WERI-Rb-1 (cell line): ENCODE measurements around the gene ATP6V0A1.
"Not testable (repeated sequence)": the region's sequence is repeated elsewhere in the genome, so short reads cannot be mapped to it uniquely, and the experiment has no call there.

Experiments used
- DNase-seq: peaks from one replicate; pipeline ENCODE4 v3.0.0-alpha.2; 2020
- H3K27ac ChIP-seq: fragments of 250-450 bp; sonication (Bioruptor Pico); 2 replicates; pipeline ENCODE4 v1.5.1; 2020; ENCODE audit warnings: mild to moderate bottlenecking, moderate library complexity
- H3K27me3 ChIP-seq: fragments of 250-450 bp; sonication (Bioruptor Pico); 2 replicates; pipeline ENCODE4 v1.5.1; 2021; ENCODE audit warnings: mild to moderate bottlenecking, low read depth, moderate library complexity; ENCODE audit not compliant: insufficient read depth, severe bottlenecking
- H3K36me3 ChIP-seq: fragments of 250-450 bp; sonication (Bioruptor Pico); 2 replicates; pipeline ENCODE4 v1.5.1; 2020; ENCODE audit warnings: mild to moderate bottlenecking, moderate library complexity
- H3K4me3 ChIP-seq: 2 replicates; pipeline ENCODE4 v1.5.1; 2011; ENCODE audit warnings: low read depth, mild to moderate bottlenecking, control low read depth, low read length
- H3K9me3 ChIP-seq: fragments of 250-450 bp; sonication (Bioruptor Pico); 2 replicates; pipeline ENCODE4 v1.5.1; 2021; ENCODE audit warnings: mild to moderate bottlenecking, moderate library complexity; ENCODE audit not compliant: severe bottlenecking
- TF ChIP-seq, protein P1 (sequence below): IDR thresholded peaks from 2 replicates; pipeline ENCODE4 v1.5.1; 2011; ENCODE audit warnings: low read depth, mild to moderate bottlenecking, control low read depth, inconsistent platforms, low read length

Gene ATP6V0A1

DNA sequence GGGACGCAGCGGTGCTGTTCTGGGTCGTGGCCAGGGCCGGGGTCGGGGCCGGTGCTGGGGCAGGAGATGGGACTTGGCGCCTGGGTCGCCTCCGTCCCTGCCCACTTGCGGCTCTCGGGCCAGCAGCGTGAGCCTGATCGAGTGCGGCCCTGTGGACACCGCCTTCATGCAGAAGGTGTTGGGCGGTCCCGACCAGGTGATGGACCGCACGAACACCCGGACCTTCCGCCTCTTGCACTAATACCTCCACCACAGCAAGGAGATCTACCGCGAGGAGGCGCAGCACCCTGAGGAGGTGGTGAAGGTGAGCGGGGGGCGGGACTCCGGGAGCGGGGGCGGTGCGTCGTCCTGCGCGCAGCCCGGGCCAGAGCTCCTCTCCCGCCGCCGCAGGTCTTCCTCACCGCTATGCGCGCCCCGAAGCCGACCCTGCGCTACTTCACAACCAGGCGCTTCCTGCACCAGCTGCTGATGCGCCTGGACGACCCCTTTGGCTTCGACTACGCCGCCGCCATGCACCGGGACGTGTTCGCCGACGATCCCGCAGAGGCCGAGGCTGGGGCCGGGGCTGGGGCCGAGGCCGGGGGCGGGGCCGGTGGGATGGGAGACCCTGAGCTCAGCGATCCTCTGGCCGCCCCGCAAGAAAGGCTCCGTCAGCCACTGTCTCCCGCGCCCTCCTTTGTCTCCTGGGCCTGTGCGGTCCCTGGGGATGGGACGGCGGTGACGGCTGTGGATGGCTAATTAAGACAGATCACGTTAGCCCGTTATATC, 89.6 kb downstream of the ATP6V0A1 start:
- no peaks in the 10 kb centered on the region for H3K9me3 ChIP-seq
- no peaks in the 10 kb centered on the region for H3K27me3 ChIP-seq
- H3K4me3 ChIP-seq, result no peak overlapping the region
- TF ChIP-seq, protein P1, sequence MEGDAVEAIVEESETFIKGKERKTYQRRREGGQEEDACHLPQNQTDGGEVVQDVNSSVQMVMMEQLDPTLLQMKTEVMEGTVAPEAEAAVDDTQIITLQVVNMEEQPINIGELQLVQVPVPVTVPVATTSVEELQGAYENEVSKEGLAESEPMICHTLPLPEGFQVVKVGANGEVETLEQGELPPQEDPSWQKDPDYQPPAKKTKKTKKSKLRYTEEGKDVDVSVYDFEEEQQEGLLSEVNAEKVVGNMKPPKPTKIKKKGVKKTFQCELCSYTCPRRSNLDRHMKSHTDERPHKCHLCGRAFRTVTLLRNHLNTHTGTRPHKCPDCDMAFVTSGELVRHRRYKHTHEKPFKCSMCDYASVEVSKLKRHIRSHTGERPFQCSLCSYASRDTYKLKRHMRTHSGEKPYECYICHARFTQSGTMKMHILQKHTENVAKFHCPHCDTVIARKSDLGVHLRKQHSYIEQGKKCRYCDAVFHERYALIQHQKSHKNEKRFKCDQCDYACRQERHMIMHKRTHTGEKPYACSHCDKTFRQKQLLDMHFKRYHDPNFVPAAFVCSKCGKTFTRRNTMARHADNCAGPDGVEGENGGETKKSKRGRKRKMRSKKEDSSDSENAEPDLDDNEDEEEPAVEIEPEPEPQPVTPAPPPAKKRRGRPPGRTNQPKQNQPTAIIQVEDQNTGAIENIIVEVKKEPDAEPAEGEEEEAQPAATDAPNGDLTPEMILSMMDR, result no peak
- no peak overlapping the region for H3K27ac ChIP-seq
- DNase-seq, result no peak
- peaks cover 27% of the 10 kb centered on the region for H3K36me3 ChIP-seq

DNA sequence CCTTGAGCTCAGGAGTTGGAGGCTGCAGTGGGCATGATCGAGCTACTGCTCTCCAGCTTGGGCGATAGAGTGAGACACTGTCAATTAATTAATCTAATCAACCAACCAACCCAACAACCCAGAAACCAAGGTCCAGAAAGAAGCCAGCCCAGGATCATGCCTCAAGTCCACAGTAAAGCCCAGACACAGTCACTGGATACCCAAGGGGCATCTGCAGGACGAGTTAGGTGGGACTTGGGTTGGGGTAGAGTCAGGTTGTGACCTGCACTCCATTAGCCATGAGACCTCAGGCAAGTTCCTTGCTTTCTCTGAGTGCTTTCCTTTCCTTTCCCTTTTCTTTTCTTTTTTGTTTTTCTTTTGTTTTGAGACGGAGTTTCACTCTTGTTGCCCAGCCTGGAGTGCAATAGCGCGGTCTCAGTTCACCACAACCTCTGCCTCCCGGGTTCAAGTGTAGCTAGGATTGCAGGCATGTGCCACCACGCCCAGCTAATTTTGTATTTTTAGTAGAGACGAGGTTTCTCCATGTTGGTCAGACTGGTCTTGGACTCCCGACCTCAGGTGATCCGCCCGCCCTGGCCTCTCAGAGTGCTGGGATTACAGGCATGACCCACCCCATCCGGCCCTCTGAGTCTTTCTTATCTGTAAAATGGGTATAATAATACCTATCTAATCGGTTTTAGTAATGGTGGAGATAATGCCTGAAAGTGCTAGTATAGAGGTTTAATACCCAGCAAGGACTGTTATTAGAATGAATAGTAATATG, 90.5 kb downstream of the ATP6V0A1 start:
- Histone ChIP-seq H3K27ac (no peak overlapping the region), H3K4me3 (no peak overlapping the region)
- no peak for DNase-seq

DNA sequence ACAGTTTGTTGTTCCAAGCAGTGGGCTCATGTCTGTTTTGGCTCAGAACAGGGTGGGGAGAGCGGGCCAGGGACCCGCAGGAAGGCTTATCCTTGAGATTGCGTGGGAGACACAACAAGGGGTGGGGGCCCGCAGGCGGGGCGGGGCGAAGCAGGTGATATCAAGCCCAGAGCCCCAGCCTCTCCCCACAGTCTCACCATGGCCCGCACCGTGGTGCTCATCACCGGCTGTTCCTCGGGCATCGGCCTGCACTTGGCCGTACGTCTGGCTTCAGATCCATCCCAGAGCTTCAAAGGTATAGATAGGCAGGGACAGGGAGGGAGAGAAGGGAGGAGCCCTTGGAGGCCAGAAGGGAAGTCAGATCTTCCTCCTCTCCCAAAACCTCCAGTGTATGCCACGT, 94.1 kb downstream of the ATP6V0A1 start, which contains the start of gene HSD17B1:
Gene HSD17B1, plus strand, starts transcription at position 188 of the 400 bp plus-strand sequence. Its CDS starts 11 bp downstream, at position 199.
- not testable (repeated sequence) for H3K27me3 ChIP-seq, H3K9me3 ChIP-seq, DNase-seq, H3K4me3 ChIP-seq
- H3K36me3 ChIP-seq, result peaks cover 14% of the 10 kb centered on the region
- H3K27ac ChIP-seq, result 0 out of 2 replicates have a peak within 1 kb of the TSS, but pooled peaks have one; percentile 7

More for the DNA sequence above, 90.5 kb downstream of the ATP6V0A1 start:
- TF ChIP-seq, protein P1, result no peak
- H3K27me3 ChIP-seq, result no peaks in the 10 kb centered on the region
- no peaks in the 10 kb centered on the region for H3K9me3 ChIP-seq
- peaks cover 25% of the 10 kb centered on the region for H3K36me3 ChIP-seq

DNA sequence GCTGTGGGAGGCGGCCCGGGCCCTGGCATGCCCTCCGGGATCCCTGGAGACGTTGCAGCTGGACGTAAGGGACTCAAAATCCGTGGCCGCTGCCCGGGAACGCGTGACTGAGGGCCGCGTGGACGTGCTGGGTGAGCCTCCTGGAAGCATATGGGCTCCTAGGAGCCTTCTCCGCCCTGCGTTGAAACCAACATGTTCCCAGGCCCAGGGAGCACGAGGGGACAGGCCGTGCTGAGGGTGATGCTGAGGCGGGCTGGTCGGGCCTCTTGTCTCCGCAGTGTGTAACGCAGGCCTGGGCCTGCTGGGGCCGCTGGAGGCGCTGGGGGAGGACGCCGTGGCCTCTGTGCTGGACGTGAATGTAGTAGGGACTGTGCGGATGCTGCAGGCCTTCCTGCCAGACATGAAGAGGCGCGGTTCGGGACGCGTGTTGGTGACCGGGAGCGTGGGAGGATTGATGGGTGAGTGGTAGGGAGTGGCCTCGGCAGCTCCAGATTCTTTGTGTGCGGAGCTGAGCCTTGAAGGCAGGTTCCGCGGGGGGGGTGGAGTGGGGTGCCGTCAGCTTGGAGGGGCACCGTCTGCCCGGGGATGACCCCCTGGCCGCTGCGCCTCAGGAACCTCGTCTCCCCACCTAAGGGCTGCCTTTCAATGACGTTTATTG, 94.6 kb downstream of the ATP6V0A1 start:
- Histone ChIP-seq H3K27ac (no peak overlapping the region), H3K4me3 (no peak overlapping the region), H3K9me3 (no peaks in the 10 kb centered on the region), H3K36me3 (peaks cover 14% of the 10 kb centered on the region), H3K27me3 (no peaks in the 10 kb centered on the region)
- DNase-seq, result no peak
- TF ChIP-seq, protein P1, result no peak

DNA sequence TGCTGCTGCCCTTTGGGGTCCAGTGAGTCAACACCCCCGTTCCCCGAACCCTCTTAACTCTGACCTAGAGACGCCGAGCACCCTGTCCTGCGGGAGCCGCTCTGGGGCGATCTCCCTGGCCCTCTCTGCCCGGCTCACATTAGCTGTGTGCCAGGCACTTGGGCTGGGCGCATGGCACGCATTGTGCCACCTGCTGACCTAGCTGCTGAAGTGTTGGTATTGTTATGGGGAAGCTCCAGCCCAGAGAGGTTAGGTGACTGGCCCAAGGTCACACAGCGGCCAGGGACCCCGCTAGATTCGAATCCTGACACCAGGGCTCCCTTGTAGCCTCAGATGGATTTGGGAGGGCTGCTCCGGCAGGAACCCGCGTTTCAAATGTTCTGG, 95.2 kb downstream of the ATP6V0A1 start:
- peak overlapping the region; percentile 83 for H3K4me3 ChIP-seq
- peaks cover 14% of the 10 kb centered on the region for H3K36me3 ChIP-seq
- TF ChIP-seq, protein P1, result no peak
- H3K27ac ChIP-seq, result peak overlapping the region; percentile 91
- H3K9me3 ChIP-seq, result no peaks in the 10 kb centered on the region
- H3K27me3 ChIP-seq, result no peaks in the 10 kb centered on the region
- DNase-seq, result no peak
